HEK293T (cell line): ENCODE measurements around the gene ZNF675.

Experiments used
- BHLHE40 ChIP-seq: fragments of 450-650 bp; IDR thresholded peaks from 2 replicates; pipeline ENCODE4 v1.6.1; 2016; ENCODE audit warnings: mild to moderate bottlenecking, moderate library complexity, borderline replicate concordance
- ELF4 ChIP-seq: fragments of 450-650 bp; IDR thresholded peaks from 2 replicates; pipeline ENCODE4 v1.6.1; 2017; ENCODE audit warnings: antibody characterized with exemption
- FOXA1 ChIP-seq: fragments of 450-650 bp; IDR thresholded peaks from 2 replicates; pipeline ENCODE4 v1.6.1; 2016; ENCODE audit warnings: mild to moderate bottlenecking
- FOXK2 ChIP-seq: fragments of 450-650 bp; IDR thresholded peaks from 2 replicates; pipeline ENCODE4 v1.6.1; 2016; ENCODE audit warnings: mild to moderate bottlenecking
- HDGF ChIP-seq: fragments of 450-650 bp; IDR thresholded peaks from 2 replicates; pipeline ENCODE4 v1.6.1; 2017; ENCODE audit warnings: antibody characterized with exemption, borderline replicate concordance
- LEF1 ChIP-seq: fragments of 450-650 bp; IDR thresholded peaks from 2 replicates; pipeline ENCODE4 v1.6.1; 2017; ENCODE audit warnings: mild to moderate bottlenecking, borderline replicate concordance
- PKNOX1 ChIP-seq: fragments of 450-650 bp; IDR thresholded peaks from 2 replicates; pipeline ENCODE4 v1.6.1; 2016
- SP1 ChIP-seq: fragments of 450-650 bp; IDR thresholded peaks from 2 replicates; pipeline ENCODE4 v1.6.1; 2017
- SUZ12 ChIP-seq: fragments of 450-650 bp; IDR thresholded peaks from 2 replicates; pipeline ENCODE4 v1.6.1; 2016; ENCODE audit warnings: mild to moderate bottlenecking

GRCh38 chr19:23709347-23709746 is 22.3 kb upstream of the ZNF675 start:
- no peak for TF ChIP-seq ELF4
- no peak for TF ChIP-seq FOXA1
- TF ChIP-seq HDGF = no peak
- TF ChIP-seq PKNOX1 = no peak
- no peak for TF ChIP-seq FOXK2
- TF ChIP-seq BHLHE40 = no peak
- no peak for TF ChIP-seq LEF1
- TF ChIP-seq SUZ12 = no peak
- no peak for TF ChIP-seq SP1
